Measurements from ENCODE around the gene GALNT12. TPM values are rescaled to one million over a fixed set of nuclear protein-coding genes. Genes with fewer than 3 reads are reported as not detected.
A peak's percentile ranks its signal among the peaks of the same experiment; 100 is the strongest.

Gene GALNT12
- total RNA-seq, 5 donors from 2014 or later (not counting 1 experiment from before 2014, with no cell fraction given), result 9.5 to 11.7 (median 11.6) TPM

- H3K4me3 ChIP-seq (ENCODE audit: control insufficient read depth in 1 of 2, extremely low read depth in 1 of 2, low read length in 1 of 2), result peak overlapping the region; percentile 71 to 74
- H3K4me1 Mint-ChIP-seq, result peaks cover 28 to 43% (median 33%) of the 10 kb centered on the region in 3 donors
- H3K27me3 ChIP-seq (replicated peaks in 1 of 2; ENCODE audit: control insufficient read depth in 2 of 2, extremely low read depth in 1 of 2, insufficient read depth in 2 of 2, low read length in 1 of 2), result peaks cover 0 to 12% of the 10 kb centered on the region in 2 experiments
- ChIA-PET POLR2A (no interaction called here), CTCF (interaction anchor here in 1 of 2 donors (0.8 kb wide), 1 partner anchor 115 kb away, joined by 3 read pairs; no protein-coding TSS in a partner anchor)
- peaks cover 1 to 2% of the 10 kb centered on the region in 2 donors for H3K27me3 Mint-ChIP-seq
- H3K36me3 Mint-ChIP-seq, result peaks cover 12% of the 10 kb centered on the region
- no peak overlapping the region for H3K27ac ChIP-seq (ENCODE audit: low read length)
- no peaks in the 10 kb centered on the region for H3K36me3 ChIP-seq (ENCODE audit: control insufficient read depth in 2 of 2, extremely low read depth in 1 of 2, insufficient read depth in 1 of 2, low read length in 1 of 2)
- 35% methylated on average over 17 of the region's 17 CpGs for WGBS (ENCODE audit: insufficient coverage)
- ATAC-seq (replicated peaks in 1 of 4), result no peak
- H3K4me3 Mint-ChIP-seq, result peak overlapping the region; percentile 81 to 88 (median 86)
- peaks cover 0 to 4% (median 0%) of the 10 kb centered on the region in 3 donors for H3K9me3 Mint-ChIP-seq
- peaks cover 2 to 22% of the 10 kb centered on the region in 2 experiments for H3K4me1 ChIP-seq (ENCODE audit: control insufficient read depth in 1 of 2, extremely low read depth in 1 of 2, insufficient read depth in 2 of 2, low read length in 2 of 2)
- DNase-seq, result no peak
- no peak overlapping the region for H3K27ac Mint-ChIP-seq
- no peaks in the 10 kb centered on the region for H3K9me3 ChIP-seq
Measured at GRCh38 chr9:98808411-98808815, 943 bp downstream of the GALNT12 start.

GRCh38 chr9:98808875-98809274 is 1.4 kb downstream of the GALNT12 start:
- H3K27ac Mint-ChIP-seq, result no peak overlapping the region
- peaks cover 28 to 43% (median 33%) of the 10 kb centered on the region in 3 donors for H3K4me1 Mint-ChIP-seq
- H3K4me3 Mint-ChIP-seq, result peak overlapping the region; percentile 81 to 88 (median 86)
- DNase-seq (no peak), ATAC-seq (replicated peaks in 1 of 4) (no peak)
- H3K27me3 Mint-ChIP-seq, result peaks cover 0 to 2% of the 10 kb centered on the region in 2 donors
- no peaks in the 10 kb centered on the region for H3K36me3 ChIP-seq (ENCODE audit: control insufficient read depth in 2 of 2, extremely low read depth in 1 of 2, insufficient read depth in 1 of 2, low read length in 1 of 2)
- H3K4me3 ChIP-seq (ENCODE audit: control insufficient read depth in 1 of 2, extremely low read depth in 1 of 2, low read length in 1 of 2), result no peak overlapping the region
- peaks cover 0 to 4% (median 0%) of the 10 kb centered on the region in 3 donors for H3K9me3 Mint-ChIP-seq
- H3K27me3 ChIP-seq (replicated peaks in 1 of 2; ENCODE audit: control insufficient read depth in 2 of 2, extremely low read depth in 1 of 2, insufficient read depth in 2 of 2, low read length in 1 of 2), result peaks cover 0 to 11% of the 10 kb centered on the region in 2 experiments
- peaks cover 2 to 22% of the 10 kb centered on the region in 2 experiments for H3K4me1 ChIP-seq (ENCODE audit: control insufficient read depth in 1 of 2, extremely low read depth in 1 of 2, insufficient read depth in 2 of 2, low read length in 2 of 2)
- POLR2A ChIA-PET, result no interaction called here
- CTCF ChIA-PET, result no interaction called here
- no peaks in the 10 kb centered on the region for H3K9me3 ChIP-seq
- H3K27ac ChIP-seq (ENCODE audit: low read length), result no peak overlapping the region
- H3K36me3 Mint-ChIP-seq, result peaks cover 13% of the 10 kb centered on the region
- WGBS (ENCODE audit: insufficient coverage), result no CpG with 5 or more reads among the region's 2 CpGs

GRCh38 chr9:98809311-98810101 is 2.0 kb downstream of the GALNT12 start:
- peak overlapping the region; percentile 81 to 88 (median 86) for H3K4me3 Mint-ChIP-seq
- POLR2A ChIA-PET, result no interaction called here

GRCh38 chr9:98810102-98810842 is 2.8 kb downstream of the GALNT12 start:
- H3K4me3 ChIP-seq (ENCODE audit: control insufficient read depth in 1 of 2, extremely low read depth in 1 of 2, low read length in 1 of 2), result no peak overlapping the region
- H3K27me3 ChIP-seq (replicated peaks in 1 of 2; ENCODE audit: control insufficient read depth in 2 of 2, extremely low read depth in 1 of 2, insufficient read depth in 2 of 2, low read length in 1 of 2), result peaks cover 0 to 11% of the 10 kb centered on the region in 2 experiments
- no peaks in the 10 kb centered on the region for H3K27me3 Mint-ChIP-seq
- H3K9me3 Mint-ChIP-seq, result peaks cover 0 to 4% (median 0%) of the 10 kb centered on the region in 3 donors
- no peaks in the 10 kb centered on the region for H3K36me3 ChIP-seq (ENCODE audit: control insufficient read depth in 2 of 2, extremely low read depth in 1 of 2, insufficient read depth in 1 of 2, low read length in 1 of 2)
- DNase-seq, result no peak
- peaks cover 28 to 43% (median 33%) of the 10 kb centered on the region in 3 donors for H3K4me1 Mint-ChIP-seq
- WGBS (ENCODE audit: insufficient coverage), result no CpG with 5 or more reads among the region's 3 CpGs
- peaks cover 2 to 22% of the 10 kb centered on the region in 2 experiments for H3K4me1 ChIP-seq (ENCODE audit: control insufficient read depth in 1 of 2, extremely low read depth in 1 of 2, insufficient read depth in 2 of 2, low read length in 2 of 2)
- no peak overlapping the region for H3K27ac ChIP-seq (ENCODE audit: low read length)
- no peak for ATAC-seq (replicated peaks in 1 of 4)
- ChIA-PET CTCF (no interaction called here), POLR2A (no interaction called here)
- peaks cover 15% of the 10 kb centered on the region for H3K36me3 Mint-ChIP-seq
- H3K9me3 ChIP-seq, result no peaks in the 10 kb centered on the region
- H3K27ac Mint-ChIP-seq, result no peak overlapping the region
- H3K4me3 Mint-ChIP-seq, result peak overlapping the region in 1 of 3 donors; percentile 88

More at GRCh38 chr9:98809311-98810101, 2.0 kb downstream of the GALNT12 start:
- DNase-seq (no peak), ATAC-seq (replicated peaks in 1 of 4) (no peak)
- 92% methylated on average over 5 of the region's 9 CpGs for WGBS (ENCODE audit: insufficient coverage)
- Mint-ChIP-seq H3K27me3 (peaks cover 0 to 2% of the 10 kb centered on the region in 2 donors), H3K27ac (no peak overlapping the region), H3K36me3 (peaks cover 15% of the 10 kb centered on the region), H3K4me1 (peaks cover 28 to 43% (median 33%) of the 10 kb centered on the region in 3 donors), H3K9me3 (peaks cover 0 to 4% (median 0%) of the 10 kb centered on the region in 3 donors)
- Histone ChIP-seq H3K4me1 (ENCODE audit: control insufficient read depth in 1 of 2, extremely low read depth in 1 of 2, insufficient read depth in 2 of 2, low read length in 2 of 2) (peaks cover 2 to 22% of the 10 kb centered on the region in 2 experiments), H3K36me3 (ENCODE audit: control insufficient read depth in 2 of 2, extremely low read depth in 1 of 2, insufficient read depth in 1 of 2, low read length in 1 of 2) (no peaks in the 10 kb centered on the region), H3K27me3 (replicated peaks in 1 of 2; ENCODE audit: control insufficient read depth in 2 of 2, extremely low read depth in 1 of 2, insufficient read depth in 2 of 2, low read length in 1 of 2) (peaks cover 0 to 11% of the 10 kb centered on the region in 2 experiments), H3K4me3 (ENCODE audit: control insufficient read depth in 1 of 2, extremely low read depth in 1 of 2, low read length in 1 of 2) (no peak overlapping the region), H3K9me3 (no peaks in the 10 kb centered on the region), H3K27ac (ENCODE audit: low read length) (no peak overlapping the region)
- CTCF ChIA-PET, result no interaction called here

GRCh38 chr9:98811051-98811650 is 3.7 kb downstream of the GALNT12 start:
- 50% methylated on average over 1 of the region's 2 CpGs for WGBS (ENCODE audit: insufficient coverage)
- Mint-ChIP-seq H3K9me3 (peaks cover 0 to 4% (median 0%) of the 10 kb centered on the region in 3 donors), H3K36me3 (peaks cover 15% of the 10 kb centered on the region), H3K4me1 (peaks cover 28 to 43% (median 33%) of the 10 kb centered on the region in 3 donors), H3K27me3 (no peaks in the 10 kb centered on the region), H3K27ac (no peak overlapping the region), H3K4me3 (no peak overlapping the region)
- Histone ChIP-seq H3K36me3 (ENCODE audit: control insufficient read depth in 2 of 2, extremely low read depth in 1 of 2, insufficient read depth in 1 of 2, low read length in 1 of 2) (no peaks in the 10 kb centered on the region), H3K9me3 (no peaks in the 10 kb centered on the region), H3K4me1 (ENCODE audit: control insufficient read depth in 1 of 2, extremely low read depth in 1 of 2, insufficient read depth in 2 of 2, low read length in 2 of 2) (peaks cover 2 to 22% of the 10 kb centered on the region in 2 experiments), H3K27ac (ENCODE audit: low read length) (no peak overlapping the region), H3K4me3 (ENCODE audit: control insufficient read depth in 1 of 2, extremely low read depth in 1 of 2, low read length in 1 of 2) (no peak overlapping the region), H3K27me3 (replicated peaks in 1 of 2; ENCODE audit: control insufficient read depth in 2 of 2, extremely low read depth in 1 of 2, insufficient read depth in 2 of 2, low read length in 1 of 2) (peaks cover 0 to 11% of the 10 kb centered on the region in 2 experiments)
- DNase-seq (no peak), ATAC-seq (replicated peaks in 1 of 4) (no peak)
- CTCF ChIA-PET, result no interaction called here
- POLR2A ChIA-PET, result no interaction called here

- CTCF ChIA-PET, result no interaction called here
- no peaks in the 10 kb centered on the region for H3K4me1 ChIP-seq (ENCODE audit: control insufficient read depth in 1 of 2, extremely low read depth in 1 of 2, insufficient read depth in 2 of 2, low read length in 2 of 2)
- POLR2A ChIA-PET, result no interaction called here
- Mint-ChIP-seq H3K27me3 (no peaks in the 10 kb centered on the region), H3K36me3 (peaks cover 27% of the 10 kb centered on the region), H3K27ac (no peak overlapping the region), H3K4me3 (no peak overlapping the region), H3K9me3 (peaks cover 0 to 4% (median 0%) of the 10 kb centered on the region in 3 donors), H3K4me1 (peaks cover 7 to 18% (median 9%) of the 10 kb centered on the region in 3 donors)
- no peaks in the 10 kb centered on the region for H3K9me3 ChIP-seq
- no peak for DNase-seq
- H3K27me3 ChIP-seq (replicated peaks in 1 of 2; ENCODE audit: control insufficient read depth in 2 of 2, extremely low read depth in 1 of 2, insufficient read depth in 2 of 2, low read length in 1 of 2), result no peaks in the 10 kb centered on the region
- no peak overlapping the region for H3K27ac ChIP-seq (ENCODE audit: low read length)
- no peak for ATAC-seq (replicated peaks in 1 of 4)
- no peaks in the 10 kb centered on the region for H3K36me3 ChIP-seq (ENCODE audit: control insufficient read depth in 2 of 2, extremely low read depth in 1 of 2, insufficient read depth in 1 of 2, low read length in 1 of 2)
- WGBS (ENCODE audit: insufficient coverage), result no CpG with 5 or more reads among the region's 6 CpGs
- no peak overlapping the region for H3K4me3 ChIP-seq (ENCODE audit: control insufficient read depth in 1 of 2, extremely low read depth in 1 of 2, low read length in 1 of 2)
Measured at GRCh38 chr9:98815391-98815951, 8.0 kb downstream of the GALNT12 start.
